Fibroblast of lung (primary cell): ENCODE data around the gene RUNDC3A. TPM values are rescaled to one million over a fixed set of nuclear protein-coding genes. Genes with fewer than 3 reads are reported as not detected.

ENCODE experiments used
- DNase-seq, 2 donors: peaks; one replicate each; pipeline versions ENCODE4 v3.0.0 to v3.0.0-alpha.2; 2010; ENCODE audit warnings: low read depth in 2 of 2
- H2AFZ ChIP-seq: 2 replicates; pipeline ENCODE4 v1.5.1; 2012; ENCODE audit warnings: low read length, control low read depth, inconsistent platforms
- H3K27ac ChIP-seq: 2 replicates; pipeline ENCODE4 v1.5.1; 2011; ENCODE audit warnings: low read length, control low read depth; ENCODE audit not compliant: insufficient read depth
- H3K27me3 ChIP-seq: 2 replicates; pipeline ENCODE4 v1.5.1; 2011; ENCODE audit warnings: mild to moderate bottlenecking, low read length; ENCODE audit not compliant: control insufficient read depth, insufficient read depth
- H3K36me3 ChIP-seq: 2 replicates; pipeline ENCODE4 v1.5.1; 2011; ENCODE audit warnings: low read length; ENCODE audit not compliant: control insufficient read depth, insufficient read depth
- H3K4me1 ChIP-seq: 2 replicates; pipeline ENCODE4 v1.5.1; 2011; ENCODE audit warnings: low read length; ENCODE audit not compliant: control insufficient read depth, insufficient read depth; ENCODE audit errors: extremely low read depth
- H3K4me2 ChIP-seq: 2 replicates; pipeline ENCODE4 v1.5.1; 2011; ENCODE audit warnings: low read length, control low read depth; ENCODE audit not compliant: insufficient read depth; ENCODE audit errors: extremely low read depth
- H3K4me3 ChIP-seq, 4 experiments: fragments of 200-600 bp in 1 of 4; sonication (generic) in 1 of 4; replicated peaks in 1 of 4; 2 replicates each; pipeline ENCODE4 v1.5.1; 2011 to 2016; ENCODE audit warnings: low read length in 4 of 4, low read depth in 3 of 4, mild to moderate bottlenecking in 3 of 4, control low read depth in 2 of 4, inconsistent platforms in 1 of 4, mixed read lengths in 1 of 4; ENCODE audit not compliant: insufficient read depth in 1 of 4; ENCODE audit errors: control extremely low read depth in 1 of 4
- H3K79me2 ChIP-seq: 2 replicates; pipeline ENCODE4 v1.5.1; 2012; ENCODE audit warnings: mild to moderate bottlenecking, low read length, inconsistent platforms; ENCODE audit not compliant: control insufficient read depth, insufficient read depth
- H3K9ac ChIP-seq: 2 replicates; pipeline ENCODE4 v1.5.1; 2011; ENCODE audit warnings: mild to moderate bottlenecking, low read length, control low read depth; ENCODE audit not compliant: insufficient read depth
- H3K9me3 ChIP-seq: 2 replicates; pipeline ENCODE4 v1.5.1; 2012; ENCODE audit warnings: low read depth, low read length; ENCODE audit not compliant: control insufficient read depth, insufficient read depth
- H4K20me1 ChIP-seq: 2 replicates; pipeline ENCODE4 v1.5.1; 2011; ENCODE audit warnings: low read length; ENCODE audit not compliant: control insufficient read depth, insufficient read depth; ENCODE audit errors: extremely low read depth
- EZH2 ChIP-seq: IDR thresholded peaks from 2 replicates; pipeline ENCODE4 v1.5.1; 2012; ENCODE audit warnings: low read length, control low read depth, mild to moderate bottlenecking; ENCODE audit errors: missing control alignments
- polyA plus RNA-seq, 2 donors: library from polyadenylated mRNA; depleted of rRNA in 1 of 2; stranded (reverse) in 1 of 2; unstranded in 1 of 2; fragments of >200 nt; gene quantifications; 2 replicates each; pipeline ENCODE4 v1.2.1, GENCODE V29; 2011 to 2012; ENCODE audit warnings: missing spikeins in 1 of 2
- total RNA-seq: library from RNA; depleted of rRNA; stranded (reverse); fragments of >200 nt; gene quantifications from 2 replicates; pipeline ENCODE4 v1.2.1, GENCODE V29; 2014
- TF ChIP-seq, protein P1 (sequence below), 2 donors: IDR thresholded peaks in 1 of 2; conservative IDR thresholded peaks in 1 of 2; 1 replicate in 1 of 2; 2 replicates in 1 of 2; pipeline ENCODE4 v1.5.1; 2011 to 2012; ENCODE audit warnings: low read length in 2 of 2, control low read depth in 1 of 2, inconsistent platforms in 1 of 2, low read depth in 1 of 2, mild to moderate bottlenecking in 1 of 2

The RUNDC3A gene
- total and polyA plus RNA-seq, 2 donors (not counting 1 experiment from before 2014, with no cell fraction given), result not detected

DNA sequence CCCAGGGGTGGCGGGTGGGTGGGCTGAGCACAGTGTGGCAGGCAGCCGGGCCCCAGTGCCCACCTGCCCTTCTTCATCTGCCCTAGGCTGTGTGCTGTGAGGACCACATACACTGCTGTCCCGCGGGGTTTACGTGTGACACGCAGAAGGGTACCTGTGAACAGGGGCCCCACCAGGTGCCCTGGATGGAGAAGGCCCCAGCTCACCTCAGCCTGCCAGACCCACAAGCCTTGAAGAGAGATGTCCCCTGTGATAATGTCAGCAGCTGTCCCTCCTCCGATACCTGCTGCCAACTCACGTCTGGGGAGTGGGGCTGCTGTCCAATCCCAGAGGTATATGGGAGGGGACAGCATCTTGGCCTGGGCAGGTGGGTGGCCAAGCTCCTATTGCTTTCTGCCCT lies 43.1 kb downstream of the RUNDC3A start:
- Histone ChIP-seq H3K79me2 (no peaks in the 10 kb centered on the region), H3K4me2 (no peak overlapping the region), H3K27me3 (no peaks in the 10 kb centered on the region), H3K4me3 (no peak overlapping the region), H3K9me3 (no peaks in the 10 kb centered on the region), H3K36me3 (peaks cover 18% of the 10 kb centered on the region), H3K27ac (no peak overlapping the region), H2AFZ (no peak overlapping the region), H4K20me1 (no peaks in the 10 kb centered on the region), H3K4me1 (no peaks in the 10 kb centered on the region), H3K9ac (no peak overlapping the region)
- TF ChIP-seq EZH2, result no peak
- TF ChIP-seq, protein P1, sequence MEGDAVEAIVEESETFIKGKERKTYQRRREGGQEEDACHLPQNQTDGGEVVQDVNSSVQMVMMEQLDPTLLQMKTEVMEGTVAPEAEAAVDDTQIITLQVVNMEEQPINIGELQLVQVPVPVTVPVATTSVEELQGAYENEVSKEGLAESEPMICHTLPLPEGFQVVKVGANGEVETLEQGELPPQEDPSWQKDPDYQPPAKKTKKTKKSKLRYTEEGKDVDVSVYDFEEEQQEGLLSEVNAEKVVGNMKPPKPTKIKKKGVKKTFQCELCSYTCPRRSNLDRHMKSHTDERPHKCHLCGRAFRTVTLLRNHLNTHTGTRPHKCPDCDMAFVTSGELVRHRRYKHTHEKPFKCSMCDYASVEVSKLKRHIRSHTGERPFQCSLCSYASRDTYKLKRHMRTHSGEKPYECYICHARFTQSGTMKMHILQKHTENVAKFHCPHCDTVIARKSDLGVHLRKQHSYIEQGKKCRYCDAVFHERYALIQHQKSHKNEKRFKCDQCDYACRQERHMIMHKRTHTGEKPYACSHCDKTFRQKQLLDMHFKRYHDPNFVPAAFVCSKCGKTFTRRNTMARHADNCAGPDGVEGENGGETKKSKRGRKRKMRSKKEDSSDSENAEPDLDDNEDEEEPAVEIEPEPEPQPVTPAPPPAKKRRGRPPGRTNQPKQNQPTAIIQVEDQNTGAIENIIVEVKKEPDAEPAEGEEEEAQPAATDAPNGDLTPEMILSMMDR (conservative IDR thresholded peaks at IDR 0.05 in 1 of 2, IDR thresholded peaks at IDR 0.05 in 1 of 2; ENCODE audit: low read depth in 1 of 2, low read length in 2 of 2), result no peak
- DNase-seq, result no peak

DNA sequence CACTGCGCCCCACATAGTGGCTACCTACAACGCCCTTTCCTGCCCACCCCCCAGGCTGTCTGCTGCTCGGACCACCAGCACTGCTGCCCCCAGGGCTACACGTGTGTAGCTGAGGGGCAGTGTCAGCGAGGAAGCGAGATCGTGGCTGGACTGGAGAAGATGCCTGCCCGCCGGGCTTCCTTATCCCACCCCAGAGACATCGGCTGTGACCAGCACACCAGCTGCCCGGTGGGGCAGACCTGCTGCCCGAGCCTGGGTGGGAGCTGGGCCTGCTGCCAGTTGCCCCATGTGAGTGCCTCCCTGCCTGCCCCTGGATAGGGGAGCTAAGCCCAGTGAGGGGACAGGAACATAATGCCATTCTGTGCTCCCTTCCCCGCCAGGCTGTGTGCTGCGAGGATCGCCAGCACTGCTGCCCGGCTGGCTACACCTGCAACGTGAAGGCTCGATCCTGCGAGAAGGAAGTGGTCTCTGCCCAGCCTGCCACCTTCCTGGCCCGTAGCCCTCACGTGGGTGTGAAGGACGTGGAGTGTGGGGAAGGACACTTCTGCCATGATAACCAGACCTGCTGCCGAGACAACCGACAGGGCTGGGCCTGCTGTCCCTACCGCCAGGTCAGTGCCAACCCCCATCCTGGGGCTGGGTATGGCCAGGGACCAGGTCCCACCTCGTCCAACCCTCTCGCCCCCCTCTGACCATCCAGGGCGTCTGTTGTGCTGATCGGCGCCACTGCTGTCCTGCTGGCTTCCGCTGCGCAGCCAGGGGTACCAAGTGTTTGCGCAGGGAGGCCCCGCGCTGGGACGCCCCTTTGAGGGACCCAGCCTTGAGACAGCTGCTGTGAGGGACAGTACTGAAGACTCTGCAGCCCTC lies 43.8 kb downstream of the RUNDC3A start:
- Histone ChIP-seq H3K4me3 (no peak overlapping the region), H4K20me1 (no peaks in the 10 kb centered on the region)

More for the DNA sequence above, 43.8 kb downstream of the RUNDC3A start:
- no peak overlapping the region for H2AFZ ChIP-seq
- H3K9me3 ChIP-seq, result no peaks in the 10 kb centered on the region
- no peak for DNase-seq
- H3K4me1 ChIP-seq, result no peaks in the 10 kb centered on the region
- no peak overlapping the region for H3K9ac ChIP-seq
- no peak for TF ChIP-seq EZH2
- TF ChIP-seq, protein P1 (conservative IDR thresholded peaks at IDR 0.05 in 1 of 2, IDR thresholded peaks at IDR 0.05 in 1 of 2; ENCODE audit: low read depth in 1 of 2, low read length in 2 of 2), result no peak
- no peaks in the 10 kb centered on the region for H3K79me2 ChIP-seq
- H3K36me3 ChIP-seq, result peaks cover 18% of the 10 kb centered on the region
- H3K4me2 ChIP-seq, result no peak overlapping the region
- H3K27ac ChIP-seq, result no peak overlapping the region
- H3K27me3 ChIP-seq, result no peaks in the 10 kb centered on the region
